Thyroid gland (tissue), 4 donors: Measurements from ENCODE around the gene RETREG1. TPM values are rescaled to one million over a fixed set of nuclear protein-coding genes. Genes with fewer than 3 reads are reported as not detected.

Experiments
- DNase-seq, 2 donors: peaks; one replicate each; pipeline ENCODE4 v3.0.0-alpha.2; 2019
- H3K27ac ChIP-seq, 3 donors: fragments of 200-600 bp; sonication (generic); 1 replicate in 2 of 3; 2 replicates in 1 of 3; pipeline ENCODE4 v1.5.1; 2016 to 2019; ENCODE audit warnings: mild to moderate bottlenecking in 1 of 3, moderate library complexity in 1 of 3
- H3K27me3 ChIP-seq: fragments of 200-600 bp; sonication (generic); one replicate; pipeline ENCODE4 v1.5.1; 2019
- H3K36me3 ChIP-seq, 2 donors: fragments of 200-600 bp; sonication (generic); one replicate each; pipeline ENCODE4 v1.5.1; 2016 to 2019
- H3K4me1 ChIP-seq, 2 donors: fragments of 200-600 bp; sonication (generic); one replicate each; pipeline ENCODE4 v1.5.1; 2017 to 2019
- H3K4me3 ChIP-seq, 3 donors: fragments of 200-600 bp; sonication (generic); replicated peaks in 1 of 3; 1 replicate in 2 of 3; 2 replicates in 1 of 3; pipeline ENCODE4 v1.5.1; 2016; ENCODE audit warnings: mild to moderate bottlenecking in 1 of 3
- H3K9me3 ChIP-seq: fragments of 200-600 bp; sonication (generic); one replicate; pipeline ENCODE4 v1.5.1; 2017
- POLR2A ChIP-seq, 2 donors: fragments of 450-650 bp; IDR thresholded peaks; one replicate each; pipeline ENCODE4 v1.6.1; 2017; ENCODE audit warnings: antibody characterized with exemption in 2 of 2, mild to moderate bottlenecking in 2 of 2, moderate library complexity in 1 of 2
- WGBS, 2 donors: methylation state at CpG; one replicate each; pipeline ENCODE4 v1.1.5; 2017; 5-methylcytosine and 5-hydroxymethylcytosine counted together
- intact Hi-C: fragments of 100-400 bp; cut with DNase I; formaldehyde crosslinking; loops from one replicate; pipeline ENCODE4 v1.15.1; 2023
- total RNA-seq, 4 donors: library from RNA; depleted of rRNA; stranded (reverse); fragments of >200 nt; gene quantifications; one replicate each; pipeline ENCODE4 v1.2.3, GENCODE V29; 2016
- TF ChIP-seq, protein P1 (sequence below), 6 experiments: fragments of 200-600 bp in 3 of 6; fragments of 450-650 bp in 3 of 6; sonication (generic) in 3 of 6; IDR thresholded peaks; one replicate each; pipeline ENCODE4 v1.5.1; 2016 to 2019; ENCODE audit warnings: antibody characterized with exemption in 6 of 6, mild to moderate bottlenecking in 2 of 6, inconsistent platforms in 1 of 6, moderate library complexity in 1 of 6

The RETREG1 gene, protein sequence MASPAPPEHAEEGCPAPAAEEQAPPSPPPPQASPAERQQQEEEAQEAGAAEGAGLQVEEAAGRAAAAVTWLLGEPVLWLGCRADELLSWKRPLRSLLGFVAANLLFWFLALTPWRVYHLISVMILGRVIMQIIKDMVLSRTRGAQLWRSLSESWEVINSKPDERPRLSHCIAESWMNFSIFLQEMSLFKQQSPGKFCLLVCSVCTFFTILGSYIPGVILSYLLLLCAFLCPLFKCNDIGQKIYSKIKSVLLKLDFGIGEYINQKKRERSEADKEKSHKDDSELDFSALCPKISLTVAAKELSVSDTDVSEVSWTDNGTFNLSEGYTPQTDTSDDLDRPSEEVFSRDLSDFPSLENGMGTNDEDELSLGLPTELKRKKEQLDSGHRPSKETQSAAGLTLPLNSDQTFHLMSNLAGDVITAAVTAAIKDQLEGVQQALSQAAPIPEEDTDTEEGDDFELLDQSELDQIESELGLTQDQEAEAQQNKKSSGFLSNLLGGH
- 10 to 100 TPM; 14.8 to 22.1 (median 17.9) TPM for total RNA-seq

DNA sequence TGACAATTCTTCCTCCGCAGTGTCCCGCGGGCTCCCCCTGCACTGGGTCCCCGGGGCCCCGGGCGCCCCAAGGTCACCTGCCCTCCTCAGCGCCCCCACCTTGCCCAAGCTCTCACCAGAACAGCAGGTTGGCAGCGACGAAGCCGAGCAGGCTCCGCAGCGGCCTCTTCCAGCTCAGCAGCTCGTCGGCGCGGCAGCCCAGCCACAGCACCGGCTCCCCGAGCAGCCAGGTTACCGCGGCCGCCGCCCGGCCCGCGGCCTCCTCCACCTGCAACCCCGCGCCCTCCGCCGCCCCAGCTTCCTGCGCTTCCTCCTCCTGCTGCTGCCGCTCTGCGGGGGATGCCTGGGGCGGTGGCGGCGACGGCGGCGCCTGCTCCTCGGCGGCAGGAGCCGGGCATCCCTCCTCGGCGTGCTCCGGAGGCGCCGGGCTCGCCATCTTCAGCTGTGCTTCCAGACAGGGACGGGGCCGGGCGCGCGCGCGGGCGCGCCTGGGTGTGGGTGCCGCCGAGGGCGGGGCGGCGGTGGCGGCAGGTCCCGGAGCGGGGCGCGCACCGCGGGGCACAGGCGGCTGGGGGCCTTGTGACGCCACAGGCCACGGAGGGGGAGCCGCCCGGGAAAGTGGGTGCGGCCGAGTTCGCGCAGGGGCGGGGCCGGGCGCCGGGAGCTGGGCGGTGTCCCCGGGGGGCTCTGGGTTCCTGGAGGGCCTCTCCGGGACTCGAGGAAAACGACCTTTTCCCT lies at the start of gene RETREG1:
Gene RETREG1 (minus strand): TSS at position 462 of the 738 bp plus-strand sequence. CDS start 26 bp downstream, at position 436.
- 0% methylated on average over 12 to 15 of the region's 86 CpGs for WGBS, 2 donors
- no peaks in the 10 kb centered on the region for H3K36me3 ChIP-seq
- H3K4me1 ChIP-seq: peaks cover 0 to 12% of the 10 kb centered on the region in 2 donors
- peak; percentile 72 for DNase-seq
- H3K4me3 ChIP-seq: peak within 1 kb of the TSS; percentile 12 to 79 (median 44)
- TF ChIP-seq, protein P1, sequence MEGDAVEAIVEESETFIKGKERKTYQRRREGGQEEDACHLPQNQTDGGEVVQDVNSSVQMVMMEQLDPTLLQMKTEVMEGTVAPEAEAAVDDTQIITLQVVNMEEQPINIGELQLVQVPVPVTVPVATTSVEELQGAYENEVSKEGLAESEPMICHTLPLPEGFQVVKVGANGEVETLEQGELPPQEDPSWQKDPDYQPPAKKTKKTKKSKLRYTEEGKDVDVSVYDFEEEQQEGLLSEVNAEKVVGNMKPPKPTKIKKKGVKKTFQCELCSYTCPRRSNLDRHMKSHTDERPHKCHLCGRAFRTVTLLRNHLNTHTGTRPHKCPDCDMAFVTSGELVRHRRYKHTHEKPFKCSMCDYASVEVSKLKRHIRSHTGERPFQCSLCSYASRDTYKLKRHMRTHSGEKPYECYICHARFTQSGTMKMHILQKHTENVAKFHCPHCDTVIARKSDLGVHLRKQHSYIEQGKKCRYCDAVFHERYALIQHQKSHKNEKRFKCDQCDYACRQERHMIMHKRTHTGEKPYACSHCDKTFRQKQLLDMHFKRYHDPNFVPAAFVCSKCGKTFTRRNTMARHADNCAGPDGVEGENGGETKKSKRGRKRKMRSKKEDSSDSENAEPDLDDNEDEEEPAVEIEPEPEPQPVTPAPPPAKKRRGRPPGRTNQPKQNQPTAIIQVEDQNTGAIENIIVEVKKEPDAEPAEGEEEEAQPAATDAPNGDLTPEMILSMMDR (IDR thresholded peaks at IDR 0.05): no peak
- peak in 1 of 2 donors; percentile 54 for TF ChIP-seq POLR2A (IDR thresholded peaks at IDR 0.05)
- no peaks in the 10 kb centered on the region for H3K9me3 ChIP-seq
- H3K27me3 ChIP-seq: no peaks in the 10 kb centered on the region
- H3K27ac ChIP-seq: peak within 1 kb of the TSS; percentile 3 to 69 (median 47)
- intact Hi-C loops: no loop called here

DNA sequence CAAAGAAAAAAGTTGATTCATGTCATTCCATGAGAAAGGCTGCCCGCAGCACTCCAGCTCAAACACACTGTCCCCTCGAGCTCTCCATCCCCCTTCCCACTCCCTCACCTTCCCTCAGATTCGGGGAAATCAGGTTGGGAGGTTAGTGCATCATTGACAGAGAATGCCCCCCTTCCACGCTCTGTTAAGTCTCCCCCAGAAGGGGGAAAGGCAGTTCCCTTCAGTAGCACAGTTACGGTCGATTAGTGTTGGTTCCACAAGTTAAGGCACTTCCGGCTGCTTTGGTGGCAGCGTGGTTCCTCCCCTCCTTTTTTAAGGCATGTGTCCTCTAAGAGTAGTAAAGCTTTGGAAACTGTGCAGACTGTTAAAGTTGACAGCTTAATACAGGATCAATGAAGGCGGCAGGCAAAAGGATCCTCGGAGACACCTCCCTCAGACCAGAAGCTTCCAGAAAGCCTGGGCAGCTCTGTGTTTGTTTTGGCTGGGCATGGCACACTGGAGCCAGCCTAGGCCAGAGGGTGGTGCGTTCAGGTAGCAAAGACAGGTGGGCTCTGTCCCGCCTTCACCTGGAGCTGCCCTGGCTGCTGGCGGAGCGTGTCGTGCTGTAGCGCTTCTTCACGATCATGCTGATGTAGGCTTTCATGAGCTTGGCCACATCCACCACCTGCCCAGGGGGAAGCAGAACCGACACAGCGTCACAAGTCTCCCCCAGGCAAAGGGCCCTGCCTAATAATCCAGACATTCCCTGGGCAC lies 49.5 kb upstream of the RETREG1 start:
- peaks cover 27 to 36% of the 10 kb centered on the region in 2 donors for H3K36me3 ChIP-seq
- TF ChIP-seq, protein P1 (IDR thresholded peaks at IDR 0.05): no peak
- no peak for TF ChIP-seq POLR2A (IDR thresholded peaks at IDR 0.05)
- DNase-seq: no peak
- H3K27ac ChIP-seq: no peak overlapping the region
- H3K4me3 ChIP-seq: no peak overlapping the region
- 91 to 92% methylated on average over 17 to 18 of the region's 19 CpGs for WGBS, 2 donors
- H3K27me3 ChIP-seq: no peaks in the 10 kb centered on the region
- H3K9me3 ChIP-seq: no peaks in the 10 kb centered on the region
- intact Hi-C loops: no loop called here
- H3K4me1 ChIP-seq: peaks cover 0 to 13% of the 10 kb centered on the region in 2 donors

DNA sequence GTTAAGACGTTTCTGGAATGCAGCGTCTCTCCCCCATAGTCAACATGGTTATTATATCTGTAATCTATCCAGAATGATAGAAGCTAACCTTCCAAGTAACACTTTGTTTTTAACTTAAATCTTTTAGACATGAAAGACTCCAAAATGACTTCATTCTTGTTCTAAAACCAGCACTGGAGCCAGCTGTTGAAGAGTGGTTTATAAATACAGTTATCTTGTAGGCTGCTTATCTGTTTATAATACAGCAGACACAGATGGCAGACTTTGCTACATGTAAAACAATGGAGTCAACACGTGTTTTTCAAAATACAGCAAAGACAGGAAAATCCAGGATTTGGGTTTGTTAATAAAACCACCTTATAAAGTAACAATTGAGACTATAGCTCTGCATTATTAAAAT lies 48.8 kb upstream of the RETREG1 start:
- 63 to 74% methylated on average over 3 of the region's 3 CpGs for WGBS, 2 donors
- intact Hi-C loops: no loop called here
- DNase-seq: no peak
- H3K4me1 ChIP-seq: peaks cover 0 to 13% of the 10 kb centered on the region in 2 donors
- TF ChIP-seq POLR2A (IDR thresholded peaks at IDR 0.05): no peak
- TF ChIP-seq, protein P1 (IDR thresholded peaks at IDR 0.05): no peak
- no peaks in the 10 kb centered on the region for H3K9me3 ChIP-seq
- peaks cover 25 to 31% of the 10 kb centered on the region in 2 donors for H3K36me3 ChIP-seq
- no peak overlapping the region for H3K27ac ChIP-seq
- no peaks in the 10 kb centered on the region for H3K27me3 ChIP-seq
- no peak overlapping the region for H3K4me3 ChIP-seq

DNA sequence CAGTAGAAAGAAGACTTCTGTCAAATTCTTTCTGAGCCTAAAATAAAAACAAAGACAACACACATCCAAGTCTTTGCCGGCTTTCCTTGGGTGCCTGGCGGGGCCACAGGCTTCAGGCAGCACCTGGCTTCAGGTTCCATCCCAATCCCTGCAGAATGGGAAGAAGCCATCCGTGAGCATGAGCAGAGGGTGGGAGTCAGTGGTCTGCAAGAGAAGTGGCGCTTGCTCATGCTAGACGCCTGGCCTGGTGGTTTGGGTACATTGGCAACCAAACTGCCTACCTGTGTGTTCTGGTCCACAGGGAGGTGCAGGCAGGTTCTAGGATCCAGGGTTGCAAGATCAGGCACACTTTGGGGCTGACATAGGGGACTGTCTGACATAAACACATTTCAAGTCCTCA lies 47.6 kb upstream of the RETREG1 start:
- no peaks in the 10 kb centered on the region for H3K9me3 ChIP-seq
- H3K4me1 ChIP-seq: peaks cover 0 to 2% of the 10 kb centered on the region in 2 donors
- intact Hi-C loops: no loop called here
- no peak overlapping the region for H3K27ac ChIP-seq
- no peak for TF ChIP-seq POLR2A (IDR thresholded peaks at IDR 0.05)
- TF ChIP-seq, protein P1 (IDR thresholded peaks at IDR 0.05): no peak
- H3K4me3 ChIP-seq: no peak overlapping the region
- peaks cover 21 to 29% of the 10 kb centered on the region in 2 donors for H3K36me3 ChIP-seq
- no peaks in the 10 kb centered on the region for H3K27me3 ChIP-seq
- DNase-seq: no peak
- 87 to 95% methylated on average over 5 of the region's 5 CpGs for WGBS, 2 donors
